ENCODE measurements around the gene GPSM1. TPM values are rescaled to one million over a fixed set of nuclear protein-coding genes. Genes with fewer than 3 reads are reported as not detected.
A peak's percentile ranks its signal among the peaks of the same experiment; 100 is the strongest.

Gene GPSM1
- total RNA-seq, 2 donors from 2014 or later, result 15.8 to 23.1 TPM

DNA sequence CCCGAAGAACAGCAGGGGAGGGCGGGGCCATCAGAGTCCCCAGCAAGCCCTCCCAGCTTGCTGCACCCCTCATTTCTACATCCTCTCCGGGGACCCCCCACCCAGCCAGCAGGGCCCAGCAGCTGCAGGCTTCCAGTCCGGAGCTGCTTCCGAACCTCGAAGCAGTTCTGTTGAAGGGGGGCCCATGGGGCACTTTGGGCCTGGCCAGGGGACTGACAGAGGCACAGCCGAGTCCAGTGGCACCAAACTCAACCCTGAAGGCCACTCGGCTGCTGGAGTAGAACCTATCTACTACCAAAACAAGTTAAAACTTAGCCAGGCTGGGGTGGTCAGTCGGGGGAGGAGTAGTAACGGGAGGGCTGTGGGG is 15.3 kb upstream of the GPSM1 start:
- intact Hi-C loops (cut with DNase I), result no loop called here
- H3K27me3 ChIP-seq, result no peaks in the 10 kb centered on the region

DNA sequence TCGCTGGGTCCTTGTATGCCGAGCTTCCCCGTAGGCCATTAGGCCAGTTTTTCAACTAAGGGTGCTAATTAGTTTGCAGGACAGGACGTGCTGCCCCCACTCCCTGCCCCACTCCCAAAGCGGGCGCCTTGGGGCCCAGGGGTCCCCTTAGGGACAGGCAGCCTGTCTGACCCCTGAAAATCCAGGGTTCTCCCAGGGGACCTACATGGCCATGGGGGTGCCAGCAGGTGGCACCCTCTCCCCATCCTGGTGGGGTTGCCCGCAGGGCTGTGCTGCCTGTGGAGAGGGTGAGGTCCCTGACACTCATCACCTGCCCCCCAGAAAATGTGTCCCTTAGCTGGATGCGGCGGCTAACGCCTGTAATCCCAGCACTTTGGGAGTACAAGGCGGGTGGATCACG is 14.9 kb upstream of the GPSM1 start:
- Histone ChIP-seq H3K36me3 (replicated peaks in 1 of 2; ENCODE audit: insufficient read depth in 1 of 2, low read depth in 2 of 2) (no peaks in the 10 kb centered on the region), H3K27me3 (no peaks in the 10 kb centered on the region), H3K9me3 (no peaks in the 10 kb centered on the region), H3K27ac (no peak overlapping the region), H3K4me1 (no peaks in the 10 kb centered on the region), H3K4me3 (no peak overlapping the region)
- ATAC-seq (no peak), DNase-seq (peak; percentile 46 to 67 (median 60))
- 48 to 57% methylated on average over 11 to 12 of the region's 12 CpGs for WGBS, 2 donors
- TF ChIP-seq POLR2A (IDR thresholded peaks at IDR 0.05), result no peak
- peak; percentile 42 to 74 (median 56) for TF ChIP-seq CTCF (IDR thresholded peaks at IDR 0.05)
- intact Hi-C loops (cut with DNase I), result no loop called here

More for the DNA sequence above, 15.3 kb upstream of the GPSM1 start:
- WGBS, 2 donors, result 46% methylated on average over 10 of the region's 10 CpGs; no CpG with 5 or more reads in 1 of the 2 donors
- no peak for TF ChIP-seq POLR2A (IDR thresholded peaks at IDR 0.05)
- TF ChIP-seq CTCF (IDR thresholded peaks at IDR 0.05), result no peak
- Histone ChIP-seq H3K27ac (no peak overlapping the region), H3K4me1 (no peaks in the 10 kb centered on the region), H3K36me3 (replicated peaks in 1 of 2; ENCODE audit: insufficient read depth in 1 of 2, low read depth in 2 of 2) (no peaks in the 10 kb centered on the region), H3K9me3 (no peaks in the 10 kb centered on the region), H3K4me3 (no peak overlapping the region)
- ATAC-seq (no peak), DNase-seq (no peak)

- intact Hi-C loops (cut with DNase I), result no loop called here
- ATAC-seq (no peak), DNase-seq (no peak)
- TF ChIP-seq POLR2A (IDR thresholded peaks at IDR 0.05), result no peak
- TF ChIP-seq CTCF (IDR thresholded peaks at IDR 0.05), result no peak
- no peak overlapping the region for H3K4me3 ChIP-seq
- H3K27me3 ChIP-seq, result no peaks in the 10 kb centered on the region
- H3K36me3 ChIP-seq (replicated peaks in 1 of 2; ENCODE audit: insufficient read depth in 1 of 2, low read depth in 2 of 2), result no peaks in the 10 kb centered on the region
- no peaks in the 10 kb centered on the region for H3K9me3 ChIP-seq
- WGBS, 2 donors, result 52 to 74% methylated on average over 3 to 18 of the region's 18 CpGs
- no peaks in the 10 kb centered on the region for H3K4me1 ChIP-seq
- H3K27ac ChIP-seq, result no peak overlapping the region
Observed at GRCh38 chr9:136313111-136314055, 14.0 kb upstream of the GPSM1 start.

DNA sequence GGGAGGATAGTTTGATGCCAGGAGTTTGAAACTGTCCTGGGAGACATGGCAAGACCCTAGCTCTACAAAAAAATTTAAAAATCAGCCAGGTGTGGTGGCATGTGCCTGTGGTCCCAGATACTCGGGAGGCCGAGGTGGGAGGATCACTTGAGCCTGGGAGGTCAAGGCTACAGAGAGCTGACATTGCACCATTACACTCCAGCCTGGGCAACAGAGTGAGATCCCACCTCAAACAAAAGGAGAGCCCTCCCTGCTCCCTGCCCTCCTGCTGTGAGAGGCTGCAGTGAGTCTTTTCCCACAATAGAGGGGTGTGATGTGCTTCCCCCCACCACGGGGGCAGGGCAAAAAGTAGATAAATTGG is 13.3 kb upstream of the GPSM1 start:
- Histone ChIP-seq H3K27ac (no peak overlapping the region), H3K9me3 (no peaks in the 10 kb centered on the region), H3K36me3 (replicated peaks in 1 of 2; ENCODE audit: insufficient read depth in 1 of 2, low read depth in 2 of 2) (no peaks in the 10 kb centered on the region), H3K4me1 (no peaks in the 10 kb centered on the region), H3K4me3 (no peak overlapping the region), H3K27me3 (no peaks in the 10 kb centered on the region)
- WGBS, 2 donors, result 71 to 80% methylated on average over 3 of the region's 3 CpGs
- ATAC-seq (no peak), DNase-seq (no peak)
- TF ChIP-seq CTCF (IDR thresholded peaks at IDR 0.05) (no peak), POLR2A (IDR thresholded peaks at IDR 0.05) (no peak)
- intact Hi-C loops (cut with DNase I), result no loop called here
